Activated naive CD8-positive, alpha-beta T cell treated with anti-CD3 and anti-CD28 coated beads, Interleukin-2, amount 50 U/mL, for 16 hours (primary cell): ENCODE data around the gene EXOSC10.
"Not testable (repeated sequence)": the region's sequence is repeated elsewhere in the genome, so short reads cannot be mapped to it uniquely, and the experiment has no call there.

Experiments used
- DNase-seq: peaks from one replicate; pipeline ENCODE4 v3.0.0-alpha.2; 2020; ENCODE audit warnings: low read depth, low spot score

The EXOSC10 gene

DNA sequence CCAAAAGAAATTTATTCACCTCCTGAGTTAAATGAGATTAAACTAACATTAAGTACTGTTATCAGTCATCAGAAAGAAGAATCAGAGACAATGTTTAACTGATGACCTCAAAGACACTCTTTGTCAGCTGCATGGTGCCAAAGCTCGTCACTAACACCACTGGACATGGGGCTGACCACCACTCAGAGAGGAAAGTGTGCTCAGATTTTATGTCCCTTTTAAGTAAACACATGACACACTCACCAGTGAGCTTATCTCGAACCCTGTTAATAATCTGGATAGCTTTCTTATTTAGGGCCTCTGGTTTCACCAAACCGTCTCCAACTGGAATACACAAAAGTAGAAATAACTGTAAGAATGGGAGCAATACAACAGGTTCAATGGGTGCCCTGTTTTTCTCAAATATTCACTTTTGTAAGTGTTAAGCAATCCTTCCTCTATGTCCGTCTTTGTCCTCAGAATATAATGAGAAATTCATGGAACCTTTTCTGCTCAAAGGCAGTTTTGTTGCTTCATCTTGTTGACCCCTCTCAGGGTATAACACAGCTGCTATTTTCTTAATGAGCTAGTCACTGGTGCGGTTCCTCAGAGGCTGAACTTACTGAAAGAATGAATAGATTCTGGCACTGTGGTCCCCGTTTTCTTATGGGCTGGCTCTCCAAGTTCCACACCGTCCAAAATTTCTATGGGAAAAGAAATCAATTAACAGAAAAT, 9.5 kb upstream of the EXOSC10 start:
- no peak for DNase-seq

DNA sequence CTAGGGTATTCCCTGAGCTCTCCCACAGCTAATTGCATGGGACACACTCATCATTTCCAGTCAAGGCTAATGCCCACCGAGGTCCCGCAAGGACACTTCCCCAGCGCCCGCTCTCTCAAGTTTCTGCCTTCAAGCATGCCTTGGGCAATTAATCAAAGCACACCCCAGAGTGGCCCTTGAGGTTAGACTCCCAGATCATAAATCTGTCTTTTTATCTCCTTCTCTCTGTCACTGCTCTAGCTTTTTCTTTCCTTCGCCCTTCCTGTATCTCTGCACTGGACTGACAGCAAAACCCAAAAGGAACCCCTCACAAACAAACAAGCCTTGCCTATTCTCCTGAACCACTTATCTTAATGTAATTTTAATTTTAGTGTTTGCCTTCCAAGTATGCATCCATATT, 7.9 kb upstream of the EXOSC10 start:
- no peak for DNase-seq

DNA sequence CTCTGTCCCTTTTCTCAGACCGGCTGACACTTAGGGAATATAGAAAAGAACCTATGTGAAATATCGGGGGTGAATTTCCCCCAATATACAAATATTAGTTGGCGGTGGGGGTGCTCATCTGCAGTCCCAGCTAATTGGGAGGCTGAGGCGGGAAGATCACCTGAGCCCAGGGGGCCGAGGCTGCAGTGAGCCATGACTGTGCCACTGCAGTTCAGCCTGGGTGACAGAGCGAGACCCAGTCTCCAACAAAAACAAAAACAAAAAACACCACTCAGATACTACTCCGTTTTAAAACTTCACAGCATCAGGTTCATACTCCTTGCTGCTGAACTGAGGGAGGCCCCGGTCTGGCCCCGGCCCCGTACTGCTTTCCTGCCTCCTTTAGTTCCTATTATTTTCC, 5.9 kb upstream of the EXOSC10 start:
- no peak for DNase-seq

DNA sequence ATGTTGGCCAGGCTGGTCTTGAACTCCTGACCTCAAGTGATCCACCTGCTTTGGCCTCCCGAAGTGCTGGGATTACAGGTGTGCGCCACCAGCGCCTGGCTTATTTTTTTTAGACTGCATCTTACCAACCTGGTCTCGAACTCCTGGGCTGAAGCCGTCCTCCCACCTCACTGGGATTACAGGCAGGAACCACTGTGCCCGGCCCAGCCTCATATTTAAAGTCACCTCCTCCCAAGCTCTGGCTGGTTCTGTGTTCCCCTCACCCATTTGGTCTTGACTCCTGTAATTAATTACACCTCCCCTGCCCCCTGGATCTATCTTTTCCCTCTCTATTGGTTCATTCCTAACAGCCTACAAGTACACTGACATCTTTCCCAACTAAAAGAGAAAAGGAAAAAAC, 1.7 kb upstream of the EXOSC10 start:
- no peak for DNase-seq

DNA sequence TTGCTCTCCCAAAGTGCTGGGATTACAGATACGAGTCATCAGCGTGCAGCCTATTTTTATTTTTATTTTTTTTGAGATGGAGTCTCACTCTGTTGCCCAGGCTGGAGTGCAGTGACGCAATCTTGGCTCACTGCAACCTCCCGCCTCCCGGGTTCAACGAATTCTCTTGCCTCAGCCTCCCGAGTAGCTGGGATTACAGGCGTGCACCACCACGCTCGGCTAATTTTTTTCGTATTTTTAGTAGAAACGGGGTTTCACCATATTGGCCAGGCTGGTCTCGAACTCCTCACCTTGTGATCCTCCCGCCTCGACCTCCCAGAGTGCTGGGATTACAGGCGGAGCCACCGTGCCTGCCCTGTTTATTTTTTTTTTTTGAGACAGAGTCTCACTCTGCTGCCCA, 1.1 kb upstream of the EXOSC10 start:
- not testable (repeated sequence) for DNase-seq

DNA sequence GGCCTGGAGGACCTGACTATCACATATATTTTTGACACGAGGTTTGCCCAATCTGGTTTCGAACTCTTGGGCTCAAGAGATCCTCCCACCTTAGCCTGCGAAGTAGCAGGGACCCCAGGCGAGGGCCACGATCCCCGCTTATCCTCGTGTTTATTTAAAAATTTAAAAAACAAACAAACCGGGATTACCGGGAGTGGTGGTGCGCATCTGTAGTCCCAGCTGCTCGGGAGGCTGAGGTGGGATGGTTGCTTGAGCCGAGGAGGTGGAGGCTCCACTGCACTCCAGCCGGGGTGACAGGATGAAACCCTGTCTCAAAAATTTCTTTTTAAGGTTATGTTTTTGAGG, 452 bp upstream of the EXOSC10 start:
- DNase-seq: no peak

DNA sequence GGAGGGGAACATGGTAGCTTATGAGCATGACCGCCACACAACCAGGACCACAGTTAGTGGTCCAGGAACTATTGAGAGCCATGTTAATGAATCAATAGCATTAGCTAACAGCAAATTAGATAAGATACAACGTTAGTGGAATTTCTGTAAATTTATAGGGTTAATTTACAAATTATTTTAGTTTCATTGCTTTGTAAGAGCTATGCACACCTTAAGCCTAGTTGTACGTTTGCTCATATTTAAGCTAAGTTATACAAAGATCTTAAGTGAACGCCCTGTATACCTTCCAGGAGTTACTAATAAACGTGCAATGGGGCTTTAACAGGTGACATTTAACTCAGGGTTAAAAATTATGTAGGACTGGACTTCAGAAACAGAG, 749 bp downstream of the EXOSC10 start:
- no peak for DNase-seq

DNA sequence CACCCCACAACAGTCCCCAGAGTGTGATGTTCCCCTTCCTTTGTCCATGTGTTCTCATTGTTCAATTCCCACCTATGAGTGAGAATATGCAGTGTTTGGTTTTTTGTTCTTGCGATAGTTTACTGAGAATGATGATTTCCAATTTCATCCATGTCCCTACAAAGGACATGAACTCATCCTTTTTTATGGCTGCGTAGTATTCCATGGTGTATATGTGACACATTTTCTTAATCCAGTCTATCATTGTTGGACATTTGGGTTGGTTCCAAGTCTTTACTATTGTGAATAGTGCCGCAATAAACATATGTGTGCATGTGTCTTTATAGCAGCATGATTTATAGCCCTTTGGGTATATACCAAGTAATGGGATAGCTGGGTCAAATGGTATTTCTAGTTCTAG, 15.9 kb downstream of the EXOSC10 start:
- DNase-seq: not testable (repeated sequence)

DNA sequence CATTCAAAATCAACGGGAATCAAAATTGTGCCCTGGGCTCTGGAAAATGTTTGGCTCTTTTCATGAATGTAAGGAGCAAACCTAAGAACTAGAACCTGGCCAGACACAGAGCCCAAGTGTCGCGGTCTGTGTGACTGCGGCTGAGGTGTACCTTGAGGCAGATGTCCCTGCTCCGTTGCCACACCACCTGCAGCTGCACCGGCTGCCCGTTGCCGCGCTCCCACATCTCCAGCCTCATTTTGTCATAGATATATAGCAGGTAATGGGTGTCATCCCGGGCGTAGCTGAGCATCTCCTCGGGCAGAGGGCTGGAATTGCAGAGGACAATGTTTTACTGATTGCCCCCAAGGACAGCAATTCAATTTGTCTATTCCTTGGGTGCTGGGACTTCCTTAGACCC, 18.7 kb downstream of the EXOSC10 start:
- DNase-seq: no peak

DNA sequence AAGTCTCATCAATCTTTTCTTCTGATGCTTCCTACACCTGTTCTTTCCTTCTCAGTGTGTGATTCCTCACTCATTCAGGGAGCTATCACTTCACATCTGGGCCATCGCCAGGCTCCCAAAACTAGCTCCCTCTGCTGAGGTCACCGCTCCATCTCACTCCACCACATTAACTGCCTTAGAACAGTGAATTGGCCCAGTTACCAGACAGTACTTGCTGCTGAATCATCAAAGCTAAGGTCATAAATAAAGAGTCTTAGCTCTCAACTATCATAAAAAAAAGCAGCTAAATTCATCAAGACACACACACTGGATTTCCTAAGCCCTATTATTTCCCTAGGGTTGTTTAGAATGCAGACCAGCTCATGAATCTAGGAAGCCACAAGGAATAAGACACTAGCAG, 21.0 kb downstream of the EXOSC10 start:
- DNase-seq: no peak

DNA sequence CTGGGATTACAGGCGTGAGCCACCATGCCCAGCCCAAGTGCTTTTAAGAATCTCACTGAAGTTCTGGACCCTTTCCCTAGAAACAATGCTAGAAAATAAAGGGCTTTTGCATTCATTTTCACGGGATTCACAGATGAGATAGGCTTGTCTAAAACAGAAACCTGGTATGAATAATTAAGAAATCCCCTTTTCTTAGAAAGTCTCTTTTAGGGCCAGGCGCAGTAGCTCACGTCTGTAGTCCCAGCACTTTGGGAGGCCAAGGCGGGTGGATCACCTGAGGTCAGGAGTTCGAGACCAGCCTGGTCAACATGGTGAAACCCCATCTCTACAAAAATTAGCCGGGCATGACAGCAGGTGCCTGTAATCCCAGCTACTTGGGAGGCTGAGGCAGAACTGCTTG, 26.3 kb downstream of the EXOSC10 start:
- DNase-seq: not testable (repeated sequence)

DNA sequence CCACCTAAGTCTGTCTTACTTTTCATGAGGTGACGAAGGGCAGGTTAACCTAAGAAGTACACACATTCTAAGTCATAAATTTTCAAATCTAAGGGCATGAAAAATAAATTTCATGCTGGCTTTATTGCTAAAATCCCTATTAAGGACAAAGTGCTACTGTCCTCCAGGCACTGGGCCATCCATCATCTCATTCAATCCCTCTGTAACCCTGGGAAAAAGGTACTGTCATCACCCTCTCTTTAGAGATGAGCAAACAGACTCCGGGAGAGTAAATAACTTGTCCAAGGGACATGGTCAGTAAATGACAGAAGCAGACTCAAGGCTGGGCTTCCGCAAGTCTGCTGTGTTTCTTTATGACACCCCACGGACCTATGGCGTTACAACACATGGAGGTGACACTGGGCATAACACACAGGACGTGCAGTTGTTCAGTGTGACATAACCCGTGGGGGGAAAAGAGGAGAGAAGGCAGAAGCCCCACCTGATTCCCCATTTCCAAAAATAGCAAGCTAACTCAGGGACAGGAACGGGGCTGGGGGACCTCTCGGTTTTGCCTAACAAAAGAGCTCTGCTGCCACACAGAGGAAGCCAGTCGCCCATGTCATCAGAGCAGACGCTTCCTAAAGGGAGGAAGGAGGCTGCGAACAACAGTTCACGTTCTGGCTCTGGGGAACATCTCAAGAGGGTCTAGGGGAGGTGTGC, 27.3 kb downstream of the EXOSC10 start:
- DNase-seq: no peak

DNA sequence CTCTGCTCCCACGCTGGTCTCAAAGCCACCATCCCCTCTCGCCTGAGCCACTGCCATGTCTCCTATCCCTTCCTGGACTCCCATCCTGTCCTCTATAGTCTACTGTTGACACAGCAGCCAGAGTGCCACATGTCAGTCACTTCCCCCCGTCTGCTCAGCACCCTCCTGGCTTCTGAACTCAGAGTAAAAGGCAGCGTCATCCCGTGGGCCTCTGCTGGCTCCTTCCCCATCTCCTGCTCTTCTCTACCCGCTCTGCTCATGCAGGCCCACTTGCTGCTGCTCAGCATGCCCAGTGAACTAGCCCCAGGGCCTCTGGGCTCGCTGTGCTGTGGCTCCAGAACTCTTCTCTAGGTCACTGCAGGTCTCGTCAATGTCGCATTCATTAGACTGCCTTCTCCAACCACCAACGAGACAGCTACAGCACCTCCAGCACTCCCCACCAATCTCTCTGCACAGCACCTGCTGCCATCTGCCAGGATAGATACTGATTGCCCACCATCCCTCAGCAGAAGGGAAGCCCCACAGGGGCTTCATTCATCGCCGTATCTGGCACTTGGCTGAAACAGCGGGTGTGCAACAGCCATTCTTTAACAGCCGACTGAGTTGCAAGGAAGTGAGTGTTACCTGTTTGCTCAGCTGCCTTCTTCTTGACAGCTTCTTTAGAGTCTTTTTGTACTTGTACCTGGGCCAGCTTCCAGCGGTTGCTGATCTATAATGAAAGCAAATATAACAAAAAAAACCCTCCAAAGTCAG, 28.0 kb downstream of the EXOSC10 start:
- DNase-seq: no peak

DNA sequence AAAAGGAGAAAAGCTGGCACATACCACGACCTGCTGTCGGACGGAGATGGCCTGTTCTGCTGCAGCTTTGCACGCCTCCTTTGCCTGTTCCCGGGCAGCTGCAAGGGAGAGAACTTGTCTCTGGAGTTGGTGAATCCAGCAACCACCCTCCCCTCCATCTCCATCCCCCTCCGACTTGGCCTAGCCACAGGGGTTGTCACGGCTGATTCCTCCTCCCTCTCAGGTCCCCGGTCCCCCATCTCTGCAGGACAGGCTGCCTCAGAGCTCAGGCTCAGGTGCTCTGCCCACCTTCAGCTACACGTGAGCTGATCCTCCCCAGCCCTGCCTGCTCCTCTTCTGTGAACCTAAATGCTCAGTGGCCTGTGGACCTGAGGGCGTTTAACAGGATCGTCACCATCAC, 28.8 kb downstream of the EXOSC10 start:
- DNase-seq: no peak

DNA sequence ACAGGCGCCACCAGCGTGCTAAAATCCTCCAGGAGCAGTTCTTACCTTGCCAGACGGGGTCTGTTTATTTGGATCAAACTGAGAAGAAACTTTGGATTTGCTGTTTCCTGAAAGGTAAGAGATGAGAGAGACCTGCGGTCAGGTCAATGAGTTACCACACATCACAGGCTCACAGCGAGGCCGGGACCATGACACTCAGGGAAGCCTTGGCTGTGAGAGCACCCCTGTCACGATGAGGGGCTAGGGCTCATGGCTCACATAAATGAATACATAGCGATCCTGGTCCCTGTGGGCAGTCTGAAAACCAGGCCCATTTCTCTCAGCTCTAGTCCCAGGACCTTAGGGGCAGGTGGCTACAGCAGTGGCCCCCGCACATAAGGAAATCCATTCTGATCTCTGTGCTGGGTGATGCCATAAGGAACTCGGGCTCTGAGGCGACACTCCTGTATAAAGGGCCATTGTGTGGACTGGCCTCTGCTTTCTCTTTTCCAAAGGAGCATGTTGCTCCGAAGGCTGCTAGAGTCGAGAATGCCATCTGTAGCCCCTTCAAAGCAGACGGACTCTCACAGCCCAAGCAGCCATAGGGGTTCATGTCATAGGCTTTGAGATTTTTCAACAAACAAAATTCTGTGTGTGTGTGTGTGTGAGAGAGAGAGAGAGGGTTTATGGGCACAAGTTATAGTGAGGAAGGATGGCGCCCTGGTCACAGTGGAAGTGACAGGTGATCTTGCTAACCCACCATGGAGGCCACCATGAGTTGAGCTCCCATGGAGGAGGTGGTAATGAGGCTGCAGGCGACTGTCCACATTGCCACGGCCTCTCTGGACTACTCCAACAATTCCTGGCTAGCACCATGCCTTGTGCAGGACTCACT, 30.8 kb downstream of the EXOSC10 start:
- DNase-seq: no peak

DNA sequence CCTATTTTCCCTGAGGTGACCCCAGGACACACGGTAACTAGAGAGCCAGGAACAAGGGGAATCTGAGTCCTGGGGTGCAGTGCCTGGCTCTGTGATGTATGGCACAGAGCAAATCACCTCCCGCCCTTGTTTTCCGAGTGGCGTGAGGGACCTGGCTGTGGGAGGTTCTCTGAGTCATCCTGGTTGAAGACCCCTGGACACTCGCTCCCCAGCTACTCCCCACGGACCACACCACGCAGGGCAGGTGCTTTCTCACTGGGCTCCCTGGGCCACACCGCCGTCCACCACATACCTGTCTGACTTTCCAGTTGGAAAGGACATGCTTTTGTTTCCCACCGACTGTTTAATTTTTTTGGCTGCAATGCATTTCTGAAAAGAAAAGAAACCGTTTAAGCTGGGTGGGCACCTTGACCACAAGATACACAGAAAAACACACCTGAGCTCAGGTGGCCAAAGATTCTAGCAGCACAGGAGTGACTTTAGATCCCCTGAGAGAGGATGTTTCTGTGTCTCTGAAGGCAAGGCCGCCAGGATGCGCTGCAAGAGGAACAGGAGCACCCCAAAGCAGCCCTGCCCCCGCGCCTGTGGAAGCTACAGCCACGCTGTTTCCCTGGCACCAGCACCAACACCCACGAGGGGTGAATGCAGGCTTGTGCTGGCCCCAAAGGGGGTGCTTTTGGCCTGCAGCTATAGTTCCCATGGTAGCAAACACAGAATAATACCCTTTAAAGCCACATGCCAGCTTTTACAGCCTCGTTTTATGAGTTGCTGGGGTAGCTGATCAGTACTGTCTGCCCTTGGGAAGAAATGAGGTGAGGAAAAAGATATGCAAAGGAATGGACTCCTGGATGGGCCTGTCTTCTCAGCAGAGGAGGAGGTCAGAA, 31.7 kb downstream of the EXOSC10 start:
- no peak for DNase-seq

DNA sequence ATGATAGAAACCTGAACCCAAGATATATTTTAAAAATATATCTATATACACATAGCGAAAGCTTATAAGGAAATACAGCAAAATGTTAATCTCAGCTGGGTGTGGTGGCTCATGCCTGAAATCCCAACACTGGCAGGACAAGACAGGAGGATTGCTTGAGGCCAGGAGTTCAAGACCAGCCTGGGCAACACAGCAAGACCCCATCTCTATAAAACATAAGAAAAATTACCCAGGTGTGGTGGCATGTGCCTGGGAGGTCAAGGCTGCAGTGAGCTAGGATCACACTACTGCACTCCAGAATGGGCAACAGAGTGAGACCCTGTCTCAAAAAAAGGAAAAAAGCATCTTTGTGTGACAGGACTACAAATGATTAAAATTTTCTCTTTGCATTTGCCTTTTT, 33.9 kb downstream of the EXOSC10 start:
- DNase-seq: no peak

DNA sequence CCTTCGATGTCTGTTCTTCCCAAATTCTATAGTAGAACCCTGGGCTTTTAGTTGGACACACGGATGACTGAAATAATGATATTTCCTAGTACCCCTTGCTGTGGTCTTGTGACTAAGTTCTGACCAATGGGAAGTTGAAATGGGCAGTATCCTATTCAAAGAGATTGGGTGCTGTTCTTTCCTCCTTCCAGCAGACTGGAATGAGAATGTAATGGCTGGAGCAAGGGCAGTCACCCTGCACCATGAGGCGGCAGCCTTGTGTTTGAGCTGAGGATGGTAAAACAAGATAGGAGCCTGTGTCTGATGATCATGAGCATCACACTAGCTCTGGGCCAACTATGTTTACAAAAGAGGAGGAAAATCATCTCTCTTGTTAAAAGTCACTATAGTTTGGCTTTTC, 34.7 kb downstream of the EXOSC10 start:
- no peak for DNase-seq

DNA sequence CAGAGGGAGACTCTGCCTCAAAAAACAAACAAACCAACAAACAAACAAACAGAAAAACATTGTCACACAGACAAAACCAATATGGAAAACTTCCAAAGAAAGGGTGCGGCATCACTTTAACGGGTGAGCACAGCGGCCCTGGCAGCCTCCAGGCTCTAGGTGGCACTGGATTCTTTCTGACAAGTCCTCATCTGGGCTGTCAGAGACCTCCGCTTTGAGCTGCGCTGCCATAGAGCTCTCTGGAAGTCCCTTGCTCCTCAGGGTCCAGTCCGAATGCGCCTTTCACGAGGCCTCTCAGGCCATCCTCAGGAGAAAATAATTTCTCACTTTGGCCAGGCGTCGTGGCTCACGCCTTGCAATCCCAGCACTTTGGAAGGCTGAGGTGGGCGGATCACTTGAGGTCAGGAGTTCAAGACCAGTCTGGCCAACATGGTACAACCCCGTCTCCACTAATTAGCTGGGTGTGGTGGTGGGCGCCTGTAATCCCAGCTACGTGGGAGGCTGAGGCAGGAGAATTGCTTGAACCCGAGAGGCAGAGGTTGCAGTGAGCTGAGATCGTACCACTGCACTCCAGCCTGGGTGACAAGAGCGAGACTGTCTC, 35.6 kb downstream of the EXOSC10 start:
- DNase-seq: not testable (repeated sequence)

DNA sequence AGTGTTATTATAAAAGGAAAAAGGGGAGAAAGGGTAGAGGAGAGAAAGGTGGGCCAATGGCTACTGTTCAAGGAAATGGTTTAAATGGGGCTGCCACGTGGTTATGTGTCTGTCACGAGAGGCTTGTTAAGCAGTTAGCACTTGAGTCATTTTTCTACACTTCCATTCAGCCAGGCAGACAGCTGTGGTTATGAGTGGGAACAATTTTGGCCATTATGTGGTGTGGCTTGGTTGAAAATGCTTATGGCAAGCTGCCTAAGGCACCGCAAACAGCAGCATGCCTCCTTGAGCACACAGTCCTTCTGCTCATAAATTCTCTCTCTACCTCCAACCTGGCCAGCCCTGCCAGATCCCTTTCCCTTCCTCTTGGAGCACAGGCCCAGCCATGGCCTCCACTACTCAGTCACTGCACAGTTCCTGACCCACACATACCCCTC, 36.7 kb downstream of the EXOSC10 start:
- no peak for DNase-seq
